LNCaP clone FGC (cell line): ENCODE results near the gene MPHOSPH8.

Experiments
- DNase-seq: peaks from one replicate; pipeline ENCODE4 v3.0.0-alpha.2; 2011; ENCODE audit warnings: low read depth
- H3K4me3 ChIP-seq: 2 replicates; pipeline ENCODE4 v1.5.1; 2011; ENCODE audit warnings: mild to moderate bottlenecking, low read depth, low read length, control low read depth
- TF ChIP-seq, protein P1 (sequence below): IDR thresholded peaks from 2 replicates; pipeline ENCODE4 v1.5.1; 2012; ENCODE audit warnings: mild to moderate bottlenecking; ENCODE audit not compliant: control insufficient read depth, insufficient read depth; ENCODE audit errors: extremely low read depth

MPHOSPH8 gene

DNA sequence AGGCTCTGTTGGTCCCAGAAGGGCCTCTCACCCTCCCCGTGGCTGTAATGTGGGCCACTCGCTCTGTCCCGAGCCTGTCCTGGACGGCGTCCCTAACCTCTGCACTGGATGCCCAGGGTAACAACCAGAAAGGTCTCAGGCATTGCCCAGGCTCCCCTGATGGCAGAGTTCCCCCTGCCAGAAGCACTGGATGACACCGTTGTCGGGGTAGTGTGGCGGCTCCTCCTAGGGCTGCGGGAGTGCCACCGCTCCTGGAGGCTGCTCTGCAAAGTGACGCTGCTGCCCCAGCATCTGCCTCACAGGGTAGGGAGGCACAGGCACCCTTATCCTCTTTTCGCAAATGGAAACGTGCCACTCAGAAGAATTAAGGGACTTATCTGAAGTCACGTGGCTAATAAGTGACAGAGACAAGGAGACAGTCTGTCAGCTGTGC is 32.0 kb downstream of the MPHOSPH8 start:
- no peak for DNase-seq
- no peak overlapping the region for H3K4me3 ChIP-seq
- TF ChIP-seq, protein P1, sequence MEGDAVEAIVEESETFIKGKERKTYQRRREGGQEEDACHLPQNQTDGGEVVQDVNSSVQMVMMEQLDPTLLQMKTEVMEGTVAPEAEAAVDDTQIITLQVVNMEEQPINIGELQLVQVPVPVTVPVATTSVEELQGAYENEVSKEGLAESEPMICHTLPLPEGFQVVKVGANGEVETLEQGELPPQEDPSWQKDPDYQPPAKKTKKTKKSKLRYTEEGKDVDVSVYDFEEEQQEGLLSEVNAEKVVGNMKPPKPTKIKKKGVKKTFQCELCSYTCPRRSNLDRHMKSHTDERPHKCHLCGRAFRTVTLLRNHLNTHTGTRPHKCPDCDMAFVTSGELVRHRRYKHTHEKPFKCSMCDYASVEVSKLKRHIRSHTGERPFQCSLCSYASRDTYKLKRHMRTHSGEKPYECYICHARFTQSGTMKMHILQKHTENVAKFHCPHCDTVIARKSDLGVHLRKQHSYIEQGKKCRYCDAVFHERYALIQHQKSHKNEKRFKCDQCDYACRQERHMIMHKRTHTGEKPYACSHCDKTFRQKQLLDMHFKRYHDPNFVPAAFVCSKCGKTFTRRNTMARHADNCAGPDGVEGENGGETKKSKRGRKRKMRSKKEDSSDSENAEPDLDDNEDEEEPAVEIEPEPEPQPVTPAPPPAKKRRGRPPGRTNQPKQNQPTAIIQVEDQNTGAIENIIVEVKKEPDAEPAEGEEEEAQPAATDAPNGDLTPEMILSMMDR, result no peak

DNA sequence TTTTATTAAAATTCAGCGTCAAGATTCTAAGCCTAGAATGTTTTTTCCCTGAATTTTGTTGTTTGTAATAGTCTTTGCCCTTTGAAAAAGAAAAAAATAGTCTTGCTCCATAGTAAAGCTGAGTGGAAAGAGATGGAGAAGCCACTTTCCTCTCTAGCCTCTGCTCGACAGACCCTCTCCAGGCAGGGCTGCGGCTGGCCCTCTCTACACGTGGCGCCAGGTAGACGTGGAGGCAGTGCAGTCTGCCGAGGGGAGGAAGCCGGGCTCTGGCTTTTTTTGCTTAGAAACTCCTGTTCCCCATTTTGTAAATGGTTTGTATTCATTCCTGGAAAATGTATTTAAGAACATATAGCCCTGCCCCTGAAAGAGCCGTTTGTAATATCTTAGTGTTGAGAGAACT is 35.3 kb downstream of the MPHOSPH8 start:
- DNase-seq, result no peak
- TF ChIP-seq, protein P1, result no peak
- no peak overlapping the region for H3K4me3 ChIP-seq

DNA sequence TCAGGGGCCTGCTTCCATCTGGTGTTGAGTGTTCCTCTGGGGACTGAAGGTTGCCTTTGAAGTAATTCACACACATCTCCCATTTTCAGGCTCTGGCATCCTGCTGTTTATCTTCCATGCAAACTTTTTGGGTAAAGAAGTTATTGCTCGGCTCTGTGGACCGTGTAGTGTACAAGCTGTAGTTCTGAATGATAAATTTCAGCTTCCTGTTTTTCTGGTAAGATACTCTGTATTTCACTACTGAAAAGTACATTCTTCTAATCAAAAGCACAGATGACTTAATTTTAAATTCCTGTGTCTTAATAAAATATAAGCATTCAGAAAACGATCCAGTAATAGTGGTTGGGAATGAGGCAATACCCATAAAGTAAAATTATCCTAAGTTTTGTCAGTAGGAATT is 36.7 kb downstream of the MPHOSPH8 start:
- TF ChIP-seq, protein P1, result no peak
- DNase-seq, result no peak
- no peak overlapping the region for H3K4me3 ChIP-seq

DNA sequence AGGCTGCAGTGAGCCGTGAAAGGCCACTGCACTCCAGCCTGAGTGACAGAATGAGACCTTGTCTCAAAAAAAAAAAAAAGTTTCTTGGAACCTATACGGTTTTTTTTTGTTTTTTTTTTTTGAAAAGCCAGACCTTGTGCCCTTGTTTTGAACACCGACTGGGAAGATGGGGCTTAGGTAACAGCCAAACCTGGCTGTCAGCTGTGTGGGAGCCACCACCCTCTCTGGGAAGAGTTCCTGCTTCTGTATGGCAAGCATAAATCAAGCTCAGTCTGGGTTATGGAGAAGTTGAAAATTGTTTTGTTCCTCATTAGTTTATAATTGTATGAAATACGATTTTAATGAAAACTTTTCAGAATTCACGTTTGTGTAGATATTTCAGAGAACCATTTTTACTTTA is 39.5 kb downstream of the MPHOSPH8 start:
- H3K4me3 ChIP-seq, result no peak overlapping the region
- no peak for DNase-seq
- TF ChIP-seq, protein P1, result no peak

DNA sequence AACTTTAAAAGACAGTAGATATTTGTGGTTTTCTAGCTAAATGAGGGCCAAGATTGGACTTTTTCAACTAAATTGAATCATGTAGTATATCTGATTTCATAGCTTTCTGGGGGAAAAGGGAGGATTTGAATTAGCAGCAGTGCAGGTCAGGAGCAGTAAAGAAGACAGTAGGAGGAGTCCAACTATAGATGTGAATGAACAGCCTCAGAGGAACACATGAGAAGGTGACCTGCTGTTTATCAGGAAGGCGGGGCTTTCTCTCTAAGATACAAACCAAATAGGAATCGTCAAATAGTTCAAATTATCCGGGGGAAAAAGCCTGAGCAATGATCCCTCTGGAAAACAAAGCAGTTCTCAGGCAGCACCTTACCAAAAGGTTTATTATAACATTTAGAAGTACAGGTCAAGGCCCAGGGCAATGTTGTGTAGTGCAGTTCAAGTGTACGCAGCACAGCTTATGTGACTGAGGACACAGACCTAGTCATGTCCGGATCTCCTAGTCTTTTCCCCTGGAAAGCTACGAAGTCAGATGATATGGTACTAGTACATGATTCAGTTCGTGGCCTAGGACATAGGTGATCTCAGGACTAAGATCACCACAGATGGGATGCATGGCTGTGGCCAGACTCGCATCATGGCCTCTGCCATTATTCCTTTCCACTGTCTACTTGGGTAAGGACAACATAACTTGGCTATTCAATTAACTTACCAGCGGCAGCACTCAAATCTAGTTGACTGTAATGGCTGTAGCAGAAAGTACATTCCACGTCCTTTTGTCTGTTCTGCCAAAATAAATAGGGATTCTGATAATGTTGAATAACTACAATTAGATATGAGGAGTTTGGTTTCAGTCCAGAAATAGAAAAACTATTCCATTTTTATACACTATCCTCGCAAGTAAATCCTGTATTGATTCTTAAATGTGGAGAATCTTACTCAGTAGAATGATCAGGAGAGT is 40.3 kb downstream of the MPHOSPH8 start:
- no peak overlapping the region for H3K4me3 ChIP-seq
- DNase-seq, result no peak
- TF ChIP-seq, protein P1, result no peak

DNA sequence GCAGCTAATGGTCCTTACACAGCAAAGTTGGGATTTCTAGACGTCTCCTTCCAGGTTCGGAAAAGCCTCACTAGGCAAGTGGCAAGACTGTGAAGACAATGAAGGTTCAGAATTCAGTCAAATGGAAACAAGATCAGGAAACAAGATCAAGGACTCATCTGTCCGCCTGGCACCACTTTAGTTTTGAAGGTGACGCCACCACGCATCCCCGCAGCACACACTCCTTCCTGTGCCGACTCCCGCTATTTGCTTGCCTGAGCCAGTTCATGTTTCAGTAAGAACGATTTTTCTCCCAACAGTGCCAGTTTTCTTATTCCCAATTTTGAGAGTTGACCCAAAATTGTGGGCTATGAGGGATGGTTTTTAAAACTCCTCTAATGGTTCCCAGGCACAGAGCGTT is 41.4 kb downstream of the MPHOSPH8 start:
- DNase-seq, result no peak
- TF ChIP-seq, protein P1, result no peak
- H3K4me3 ChIP-seq, result no peak overlapping the region
